GM10248 (cell line): Measurements from ENCODE around the gene DAB1.

Experiments
- CTCF ChIA-PET: fragments of 300-600 bp; sonication (Branson Sonifier 250); formaldehyde crosslinking; extraction: SDS; loops from one replicate; lab custom pipeline; 2021; ENCODE audit warnings: antibody characterized with exemption; lab: Yijun Ruan, JAX
- POLR2A ChIA-PET: fragments of 350-650 bp; sonication (Branson Sonifier 250); formaldehyde crosslinking; extraction: SDS; loops from one replicate; lab custom pipeline; 2020; ENCODE audit warnings: antibody characterized with exemption; lab: Yijun Ruan, JAX
- DNase-seq: peaks from one replicate; pipeline ENCODE4 v3.0.0; 2012; ENCODE audit errors: extremely low spot score
- CTCF ChIP-seq: IDR thresholded peaks from 2 replicates; pipeline ENCODE4 v1.5.1; 2012; ENCODE audit warnings: mild to moderate bottlenecking, low read depth; ENCODE audit errors: extremely low read depth, missing control alignments, control extremely low read depth

Gene DAB1

GRCh38 chr1:57172040-57172439 is 251.8 kb downstream of the DAB1 start:
- no peak for DNase-seq
- POLR2A ChIA-PET: no interaction called here
- TF ChIP-seq CTCF: no peak
- CTCF ChIA-PET: interaction anchor here (1.0 to 1.2 kb wide), 2 partner anchors 17 to 31 kb away, joined by 3 read pairs; no protein-coding TSS in a partner anchor

GRCh38 chr1:57167997-57168396 is 255.9 kb downstream of the DAB1 start:
- ChIA-PET CTCF (no interaction called here), POLR2A (no interaction called here)
- DNase-seq: no peak
- TF ChIP-seq CTCF: no peak

- ChIA-PET CTCF (no interaction called here), POLR2A (no interaction called here)
- DNase-seq: no peak
- TF ChIP-seq CTCF: no peak
Observed at GRCh38 chr1:57165546-57165945, 258.3 kb downstream of the DAB1 start.

- CTCF ChIA-PET: no interaction called here
- TF ChIP-seq CTCF: no peak
- DNase-seq: no peak
- POLR2A ChIA-PET: no interaction called here
Observed at GRCh38 chr1:57164584-57164983, 259.3 kb downstream of the DAB1 start.

- TF ChIP-seq CTCF: no peak
- POLR2A ChIA-PET: no interaction called here
- no peak for DNase-seq
- CTCF ChIA-PET: no interaction called here
Observed at GRCh38 chr1:57163789-57164188, 260.1 kb downstream of the DAB1 start.

- POLR2A ChIA-PET: no interaction called here
- no peak for TF ChIP-seq CTCF
- CTCF ChIA-PET: no interaction called here
- DNase-seq: no peak
Observed at GRCh38 chr1:57163325-57163724, 260.5 kb downstream of the DAB1 start.
